COLO668 (cell line): ENCODE results near the gene MTARC2.

Source experiments
- DNase-seq: peaks from one replicate; lab custom pipeline; 2025; ENCODE audit not compliant: unreplicated experiment; lab: John Stamatoyannopoulos, UW

MTARC2 gene

GRCh38 chr1:220767312-220768125 is 19.4 kb downstream of the MTARC2 start:
- DNase-seq = no peak

GRCh38 chr1:220768126-220768601 is 20.0 kb downstream of the MTARC2 start:
- no peak for DNase-seq

- DNase-seq = no peak
Measured at GRCh38 chr1:220769205-220769604, 21.1 kb downstream of the MTARC2 start.

GRCh38 chr1:220770245-220770913 is 22.3 kb downstream of the MTARC2 start:
- no peak for DNase-seq

GRCh38 chr1:220772846-220773245 is 24.7 kb downstream of the MTARC2 start:
- DNase-seq = no peak

GRCh38 chr1:220775240-220775853 is 27.2 kb downstream of the MTARC2 start:
- DNase-seq = peak; percentile 31

GRCh38 chr1:220776254-220776653 is 28.1 kb downstream of the MTARC2 start:
- no peak for DNase-seq

GRCh38 chr1:220776720-220777326 is 28.7 kb downstream of the MTARC2 start:
- peak; percentile 87 for DNase-seq

GRCh38 chr1:220783453-220783852 is 35.3 kb downstream of the MTARC2 start:
- DNase-seq = no peak

GRCh38 chr1:220784751-220785150 is 36.6 kb downstream of the MTARC2 start:
- DNase-seq = no peak

- no peak for DNase-seq
Measured at GRCh38 chr1:220785166-220786056, 37.3 kb downstream of the MTARC2 start.

GRCh38 chr1:220786057-220786336 is 37.9 kb downstream of the MTARC2 start:
- no peak for DNase-seq

GRCh38 chr1:220786337-220787068 is 38.4 kb downstream of the MTARC2 start, which contains the start of gene MTARC1:
TSS of gene MTARC1 (plus strand) at chr1:220786913. CDS start at chr1:220786945, 32 bp downstream.
- DNase-seq = peak; percentile 91

- peak; percentile 77 for DNase-seq
Measured at GRCh38 chr1:220787069-220787619, 39.0 kb downstream of the MTARC2 start.

GRCh38 chr1:220788900-220789299 is 40.8 kb downstream of the MTARC2 start:
- DNase-seq = no peak

- no peak for DNase-seq
Measured at GRCh38 chr1:220789532-220790147, 41.5 kb downstream of the MTARC2 start.

GRCh38 chr1:220791285-220791684 is 43.2 kb downstream of the MTARC2 start:
- no peak for DNase-seq

- DNase-seq = no peak
Measured at GRCh38 chr1:220791956-220792355, 43.8 kb downstream of the MTARC2 start.

- no peak for DNase-seq
Measured at GRCh38 chr1:220796530-220796929, 48.4 kb downstream of the MTARC2 start.
